ENCODE data around the gene CYP46A1. TPM values are rescaled to one million over a fixed set of nuclear protein-coding genes. Genes with fewer than 3 reads are reported as not detected.

Gene CYP46A1
- total RNA-seq, 1 donor from 2014 or later: 2.2 TPM

GRCh38 chr14:99708449-99708848 lies 24.4 kb downstream of the CYP46A1 start:
- DNase-seq (ENCODE audit: low spot score): no peak

GRCh38 chr14:99713972-99714371 lies 29.9 kb downstream of the CYP46A1 start:
- DNase-seq (ENCODE audit: low spot score): no peak

- DNase-seq (ENCODE audit: low spot score): no peak
These were observed 31.3 kb downstream of the CYP46A1 start for GRCh38 chr14:99715266-99716000.

GRCh38 chr14:99716091-99716849 lies 32.2 kb downstream of the CYP46A1 start:
- no peak for DNase-seq (ENCODE audit: low spot score)

- no peak for DNase-seq (ENCODE audit: low spot score)
These were observed 33.0 kb downstream of the CYP46A1 start for GRCh38 chr14:99716850-99717681.

- DNase-seq (ENCODE audit: low spot score): no peak
These were observed 33.5 kb downstream of the CYP46A1 start for GRCh38 chr14:99717682-99718013.

GRCh38 chr14:99718031-99718810 lies 34.1 kb downstream of the CYP46A1 start:
- no peak for DNase-seq (ENCODE audit: low spot score)

GRCh38 chr14:99718811-99719192 lies 34.7 kb downstream of the CYP46A1 start:
- DNase-seq (ENCODE audit: low spot score): no peak

GRCh38 chr14:99720941-99721791 lies 37.1 kb downstream of the CYP46A1 start:
- no peak for DNase-seq (ENCODE audit: low spot score)

GRCh38 chr14:99721792-99722516 lies 37.9 kb downstream of the CYP46A1 start:
- no peak for DNase-seq (ENCODE audit: low spot score)

GRCh38 chr14:99722741-99723140 lies 38.6 kb downstream of the CYP46A1 start:
- no peak for DNase-seq (ENCODE audit: low spot score)

- no peak for DNase-seq (ENCODE audit: low spot score)
These were observed 40.2 kb downstream of the CYP46A1 start for GRCh38 chr14:99724196-99724891.

GRCh38 chr14:99724939-99725773 lies 41.1 kb downstream of the CYP46A1 start:
- no peak for DNase-seq (ENCODE audit: low spot score)

GRCh38 chr14:99725774-99726537 lies 41.9 kb downstream of the CYP46A1 start:
- DNase-seq (ENCODE audit: low spot score): no peak

GRCh38 chr14:99726538-99727095 lies 42.5 kb downstream of the CYP46A1 start:
- peak; percentile 41 for DNase-seq (ENCODE audit: low spot score)

- DNase-seq (ENCODE audit: low spot score): no peak
These were observed 43.2 kb downstream of the CYP46A1 start for GRCh38 chr14:99727096-99727870.

Measured in ureter (tissue), 1 donor.